HG03064 (cell line): ENCODE data around the gene HES2.
"Not testable (repeated sequence)": the region's sequence is repeated elsewhere in the genome, so short reads cannot be mapped to it uniquely, and the experiment has no call there.

Experiments used
- ATAC-seq: cut with Tn5 transposase; IDR thresholded peaks from one replicate; pipeline ENCODE4 v1.9.1; 2021; ENCODE audit warnings: low read depth; ENCODE audit not compliant: unreplicated experiment

The HES2 gene

GRCh38 chr1:6454856-6455751 is 35.4 kb upstream of the HES2 start:
- no peak for ATAC-seq

GRCh38 chr1:6453895-6454855 is 34.5 kb upstream of the HES2 start:
- not testable (repeated sequence) for ATAC-seq

GRCh38 chr1:6450943-6451373 is 31.2 kb upstream of the HES2 start:
- no peak for ATAC-seq

GRCh38 chr1:6450486-6450885 is 30.8 kb upstream of the HES2 start:
- not testable (repeated sequence) for ATAC-seq

DNA sequence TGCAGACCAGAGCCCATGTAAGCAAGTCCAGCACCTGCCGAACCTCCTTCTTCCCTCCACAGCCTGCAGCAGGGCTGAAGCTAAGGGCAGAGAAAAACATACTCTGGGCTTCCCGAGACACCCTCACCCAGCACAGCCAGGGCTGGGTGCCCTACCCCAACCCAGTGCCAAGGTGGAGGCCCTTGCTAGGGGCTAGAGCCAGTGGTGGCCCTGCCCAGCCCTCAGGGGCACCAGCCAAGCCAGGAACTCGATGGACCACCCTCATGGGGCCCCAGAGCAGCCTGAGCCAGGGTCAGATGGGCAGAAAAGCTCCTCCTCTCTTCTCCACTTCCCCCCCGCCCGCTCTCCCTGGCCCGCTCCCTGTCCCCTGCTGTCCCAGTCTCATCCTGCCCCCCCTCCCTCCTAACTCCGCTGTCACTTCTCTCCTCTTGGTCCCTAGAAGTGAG is 30.3 kb upstream of the HES2 start:
- ATAC-seq: no peak

GRCh38 chr1:6448749-6449631 is 29.3 kb upstream of the HES2 start:
- ATAC-seq: no peak

DNA sequence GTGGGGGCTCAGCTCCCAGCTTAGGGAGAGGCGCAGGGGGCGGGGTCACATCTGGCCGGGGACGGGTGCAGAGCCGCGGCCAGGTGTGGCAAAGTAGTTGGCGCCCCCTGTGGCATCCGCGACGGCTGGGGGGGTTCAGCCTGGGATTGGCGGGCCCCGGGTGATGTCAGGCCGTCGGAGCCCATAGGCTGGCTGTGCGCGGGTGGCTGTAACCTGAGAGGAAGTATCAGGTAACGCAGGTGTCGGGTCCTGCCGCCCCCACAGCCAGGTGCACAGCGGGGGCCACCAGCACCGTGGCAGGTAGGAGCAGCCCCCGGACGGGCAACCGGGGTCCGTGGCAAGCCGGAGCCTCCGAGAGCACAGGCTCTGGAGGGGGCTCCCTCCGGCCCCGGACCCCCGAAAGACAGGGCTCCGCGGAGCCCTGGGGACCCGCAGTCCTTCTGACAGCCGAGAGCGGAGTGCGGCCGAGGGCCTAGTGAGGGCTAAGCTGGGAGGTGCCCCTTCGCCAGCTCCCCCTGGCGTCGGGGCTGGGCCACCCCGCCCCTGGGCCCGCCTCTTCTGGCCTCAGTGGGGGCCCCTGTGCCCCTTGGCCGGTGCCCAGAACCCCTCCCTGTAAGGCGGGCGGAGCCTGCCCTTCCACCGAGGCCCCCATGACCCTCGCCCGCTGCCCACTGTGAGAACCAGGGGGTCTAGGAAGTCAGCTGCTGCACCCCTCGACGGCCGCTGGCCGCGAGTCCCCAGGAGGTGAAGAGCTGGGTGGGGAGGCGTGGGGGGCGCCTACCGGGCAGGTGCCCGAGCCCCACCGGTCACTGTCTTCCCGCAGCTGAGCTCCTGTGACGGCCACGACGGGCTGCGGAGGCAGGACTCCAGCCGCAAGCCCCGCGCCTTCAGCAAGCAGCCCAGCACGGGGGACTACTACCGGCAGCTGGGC is 28.4 kb upstream of the HES2 start:
- no peak for ATAC-seq

- no peak for ATAC-seq
These were observed 27.5 kb upstream of the HES2 start for GRCh38 chr1:6447016-6447817.

DNA sequence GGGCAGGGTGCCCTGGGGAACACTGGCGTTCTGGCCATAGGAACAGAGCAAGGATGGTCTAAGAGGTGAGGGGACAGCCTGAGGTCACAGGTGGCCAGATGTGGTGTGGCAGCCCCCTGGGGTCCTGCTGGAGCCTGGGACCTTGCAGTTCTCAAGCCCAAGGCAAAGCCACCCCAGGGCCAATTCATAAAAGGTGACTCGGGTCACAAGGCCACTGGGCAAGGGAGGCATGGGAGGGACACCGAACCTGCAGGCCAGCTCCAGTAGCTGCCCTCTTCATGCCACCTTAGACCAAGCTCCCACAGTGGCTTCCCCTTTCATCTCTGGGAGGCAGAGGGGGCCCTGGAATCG is 26.9 kb upstream of the HES2 start:
- ATAC-seq: no peak

- ATAC-seq: not testable (repeated sequence)
These were observed 26.2 kb upstream of the HES2 start for GRCh38 chr1:6445929-6446328.

DNA sequence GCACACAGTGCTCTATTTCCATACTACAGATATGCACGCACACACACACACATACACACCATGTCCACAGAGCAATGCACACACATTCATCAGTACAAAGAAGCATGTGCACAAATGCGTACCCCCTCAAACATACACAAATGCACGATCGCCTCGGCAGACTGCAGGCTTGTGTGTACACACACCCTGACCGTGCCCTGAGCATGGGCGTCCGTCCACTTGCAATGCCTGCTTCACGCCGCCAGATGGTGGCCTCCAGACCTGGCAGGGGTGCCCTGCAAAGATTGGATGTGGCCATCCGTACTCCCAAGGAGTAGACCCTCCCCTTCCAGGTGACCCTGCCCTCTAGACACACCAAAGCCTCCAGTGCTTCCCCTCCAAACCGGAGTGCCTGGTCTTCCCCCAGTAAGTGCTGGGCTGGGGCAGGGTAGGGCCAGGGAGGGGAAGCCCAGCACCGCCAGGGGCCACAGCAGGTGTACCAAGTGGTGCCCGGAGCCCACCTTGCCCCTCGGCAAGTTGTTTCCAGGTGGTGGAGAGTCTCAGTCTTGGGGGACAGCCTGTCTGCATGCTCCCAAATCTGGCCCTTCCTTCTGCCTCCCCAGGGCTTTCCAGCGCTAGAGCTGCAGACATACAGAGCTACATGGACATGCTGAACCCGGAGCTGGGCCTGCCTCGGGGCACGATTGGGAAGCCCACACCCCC is 25.5 kb upstream of the HES2 start:
- ATAC-seq: no peak

GRCh38 chr1:6444377-6444776 is 24.7 kb upstream of the HES2 start:
- no peak for ATAC-seq

- no peak for ATAC-seq
These were observed 23.8 kb upstream of the HES2 start for GRCh38 chr1:6443339-6444115.

DNA sequence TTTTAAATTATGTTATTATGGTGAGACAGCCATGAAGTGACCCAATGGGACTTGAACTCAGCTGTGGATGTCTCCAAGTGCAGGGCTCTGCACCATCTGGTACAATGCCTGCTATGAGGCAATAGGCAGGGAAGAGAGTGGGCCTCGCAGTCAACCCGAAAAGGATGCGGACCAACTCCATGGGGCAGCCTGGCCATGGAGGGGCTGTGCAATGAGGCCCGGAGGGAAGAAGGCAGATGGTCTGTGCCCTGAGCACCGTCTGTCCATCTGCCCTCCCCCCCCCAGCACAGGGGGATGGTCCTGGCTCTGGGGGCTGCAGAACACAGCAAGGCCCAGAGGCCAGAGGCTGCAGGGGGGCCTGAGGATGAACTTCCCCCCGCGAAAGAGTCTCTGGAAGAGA is 21.9 kb upstream of the HES2 start:
- no peak for ATAC-seq

GRCh38 chr1:6440198-6441126 is 20.7 kb upstream of the HES2 start:
- ATAC-seq: no peak

- ATAC-seq: no peak
These were observed 18.4 kb upstream of the HES2 start for GRCh38 chr1:6438047-6438525.
